Measurements from ENCODE around the gene TMEM151A.

DNA sequence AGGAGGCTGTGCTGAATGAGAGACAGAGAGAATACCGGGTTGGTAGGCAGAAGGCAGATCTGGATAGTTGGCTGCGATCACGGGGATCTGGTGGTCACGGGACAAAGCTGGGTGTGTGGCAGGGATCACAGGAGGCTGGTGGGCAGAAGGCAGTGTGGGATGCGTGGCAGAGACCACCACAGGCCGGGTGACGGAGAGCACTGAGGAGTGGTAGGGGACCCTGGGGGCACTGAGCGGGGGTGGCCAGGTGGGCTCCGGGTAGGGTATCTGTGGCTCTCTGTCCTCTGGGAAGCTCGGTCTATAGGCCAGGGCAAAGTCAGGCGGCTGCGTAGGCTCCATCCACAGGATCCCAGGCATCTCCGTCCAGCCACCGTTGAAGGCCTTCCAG, 23.8 kb downstream of the TMEM151A start:
- TF ChIP-seq CTCF (conservative IDR thresholded peaks at IDR 0.05; ENCODE audit: low read depth, low read length): no peak
- no peak for TF ChIP-seq EZH2 (IDR thresholded peaks at IDR 0.05; ENCODE audit: borderline replicate concordance, low read depth, low read length, poor library complexity, severe bottlenecking)

Measured in A673 (cell line).